Fibroblast of the aortic adventitia (primary cell): ENCODE data around the gene VAV2. TPM values are rescaled to one million over a fixed set of nuclear protein-coding genes. Genes with fewer than 3 reads are reported as not detected.

Source experiments
- DNase-seq: peaks from one replicate; pipeline ENCODE4 v3.0.0-alpha.2; 2010; ENCODE audit warnings: low read depth
- H3K4me3 ChIP-seq: 2 replicates; pipeline ENCODE4 v1.5.1; 2011; ENCODE audit warnings: low read depth, mild to moderate bottlenecking, control low read depth, low read length, moderate library complexity
- CTCF ChIP-seq: IDR thresholded peaks from 2 replicates; pipeline ENCODE4 v1.5.1; 2011; ENCODE audit warnings: mild to moderate bottlenecking, low read length, control low read depth, inconsistent platforms; ENCODE audit not compliant: insufficient read depth
- total RNA-seq: library from RNA; depleted of rRNA; stranded (reverse); fragments of >200 nt; gene quantifications from 2 replicates; pipeline ENCODE4 v1.2.3, GENCODE V29; 2012; ENCODE audit warnings: low replicate concordance

VAV2 gene
- total RNA-seq, 1 donor = 10.9 TPM

- DNase-seq = no peak
- no peak overlapping the region for H3K4me3 ChIP-seq
- no peak for TF ChIP-seq CTCF
These were observed 206.3 kb downstream of the VAV2 start for GRCh38 chr9:133785753-133786370.

GRCh38 chr9:133784731-133785561 is 207.2 kb downstream of the VAV2 start:
- no peak for TF ChIP-seq CTCF
- H3K4me3 ChIP-seq = no peak overlapping the region
- DNase-seq = no peak

- DNase-seq = no peak
- H3K4me3 ChIP-seq = no peak overlapping the region
- no peak for TF ChIP-seq CTCF
These were observed 208.8 kb downstream of the VAV2 start for GRCh38 chr9:133783331-133783731.

- peak; percentile 93 for TF ChIP-seq CTCF
- H3K4me3 ChIP-seq = no peak overlapping the region
- DNase-seq = peak; percentile 71
These were observed 209.7 kb downstream of the VAV2 start for GRCh38 chr9:133782157-133783130.

GRCh38 chr9:133781828-133782135 is 210.3 kb downstream of the VAV2 start:
- H3K4me3 ChIP-seq = no peak overlapping the region
- no peak for DNase-seq
- TF ChIP-seq CTCF = no peak

- no peak for TF ChIP-seq CTCF
- DNase-seq = no peak
- H3K4me3 ChIP-seq = no peak overlapping the region
These were observed 210.9 kb downstream of the VAV2 start for GRCh38 chr9:133780962-133781827.
